ENCODE results near the gene FANCM. TPM values are rescaled to one million over a fixed set of nuclear protein-coding genes. Genes with fewer than 3 reads are reported as not detected.

Gene FANCM
- 1 to 10 TPM; 4.3 to 10.0 (median 8.3) TPM for polyA plus RNA-seq (ENCODE audit: low read depth in 6 of 6)

GRCh38 chr14:45135659-45136395 is at the start of gene FANCM:
Gene FANCM (plus strand): TSS chr14:45135930. CDS start chr14:45136032, 102 bp downstream.
- H3K27me3 Mint-ChIP-seq, result no peaks in the 10 kb centered on the region
- no peaks in the 10 kb centered on the region for H3K9me3 Mint-ChIP-seq
- peaks cover 23 to 46% (median 45%) of the 10 kb centered on the region in 3 donors for H3K4me1 Mint-ChIP-seq
- DNase-seq (peak; percentile 87), ATAC-seq (ENCODE audit: low read depth in 2 of 2) (peak; percentile 38 to 46)
- H3K36me3 Mint-ChIP-seq, result peaks cover 0 to 5% of the 10 kb centered on the region in 2 donors
- H3K4me3 Mint-ChIP-seq, result peak within 1 kb of the TSS; percentile 94 to 100 (median 99)
- peak within 1 kb of the TSS; percentile 91 to 99 (median 96) for H3K27ac Mint-ChIP-seq

GRCh38 chr14:45089813-45090212 is 45.9 kb upstream of the FANCM start:
- no peaks in the 10 kb centered on the region for H3K27me3 Mint-ChIP-seq
- H3K4me1 Mint-ChIP-seq, result peaks cover 44 to 63% (median 59%) of the 10 kb centered on the region in 3 donors
- H3K36me3 Mint-ChIP-seq, result no peaks in the 10 kb centered on the region
- H3K9me3 Mint-ChIP-seq, result no peaks in the 10 kb centered on the region
- H3K4me3 Mint-ChIP-seq, result peak overlapping the region in 1 of 8 donors; percentile 75
- H3K27ac Mint-ChIP-seq, result peak overlapping the region in 2 of 6 donors; percentile 20 to 71
- ATAC-seq (ENCODE audit: low read depth in 2 of 2) (no peak), DNase-seq (no peak)

- Mint-ChIP-seq H3K9me3 (no peaks in the 10 kb centered on the region), H3K27ac (no peak overlapping the region), H3K36me3 (peaks cover 7 to 9% of the 10 kb centered on the region in 2 donors), H3K4me3 (no peak overlapping the region), H3K4me1 (peaks cover 29 to 44% (median 40%) of the 10 kb centered on the region in 3 donors), H3K27me3 (no peaks in the 10 kb centered on the region)
- no peak for DNase-seq
- ATAC-seq (ENCODE audit: low read depth in 2 of 2), result no peak
Observed at GRCh38 chr14:45091710-45092109, 44.0 kb upstream of the FANCM start.

GRCh38 chr14:45094275-45094674 is 41.5 kb upstream of the FANCM start:
- H3K4me1 Mint-ChIP-seq, result peaks cover 15 to 23% (median 16%) of the 10 kb centered on the region in 3 donors

GRCh38 chr14:45095143-45095542 is 40.6 kb upstream of the FANCM start:
- DNase-seq (no peak), ATAC-seq (ENCODE audit: low read depth in 2 of 2) (no peak)
- Mint-ChIP-seq H3K27me3 (no peaks in the 10 kb centered on the region), H3K9me3 (no peaks in the 10 kb centered on the region), H3K4me1 (peaks cover 11 to 14% (median 14%) of the 10 kb centered on the region in 3 donors), H3K27ac (peak overlapping the region in 1 of 6 donors; percentile 34), H3K36me3 (peaks cover 20 to 27% of the 10 kb centered on the region in 2 donors), H3K4me3 (no peak overlapping the region)

More at GRCh38 chr14:45094275-45094674, 41.5 kb upstream of the FANCM start:
- peaks cover 20 to 26% of the 10 kb centered on the region in 2 donors for H3K36me3 Mint-ChIP-seq
- ATAC-seq (ENCODE audit: low read depth in 2 of 2), result no peak
- H3K27ac Mint-ChIP-seq, result no peak overlapping the region
- H3K9me3 Mint-ChIP-seq, result no peaks in the 10 kb centered on the region
- no peaks in the 10 kb centered on the region for H3K27me3 Mint-ChIP-seq
- no peak overlapping the region for H3K4me3 Mint-ChIP-seq
- DNase-seq, result no peak

- Mint-ChIP-seq H3K36me3 (peaks cover 27 to 29% of the 10 kb centered on the region in 2 donors), H3K4me1 (peaks cover 4 to 8% (median 6%) of the 10 kb centered on the region in 3 donors), H3K9me3 (no peaks in the 10 kb centered on the region), H3K27me3 (no peaks in the 10 kb centered on the region), H3K4me3 (no peak overlapping the region), H3K27ac (no peak overlapping the region)
- ATAC-seq (ENCODE audit: low read depth in 2 of 2) (no peak), DNase-seq (no peak)
Observed at GRCh38 chr14:45096218-45096617, 39.5 kb upstream of the FANCM start.

GRCh38 chr14:45103806-45104205 is 31.9 kb upstream of the FANCM start:
- H3K4me1 Mint-ChIP-seq, result peaks cover 0 to 6% (median 3%) of the 10 kb centered on the region in 3 donors
- no peak for DNase-seq
- H3K27me3 Mint-ChIP-seq, result no peaks in the 10 kb centered on the region
- no peak overlapping the region for H3K4me3 Mint-ChIP-seq
- ATAC-seq (ENCODE audit: low read depth in 2 of 2), result no peak
- no peaks in the 10 kb centered on the region for H3K9me3 Mint-ChIP-seq
- no peak overlapping the region for H3K27ac Mint-ChIP-seq
- H3K36me3 Mint-ChIP-seq, result peaks cover 14 to 16% of the 10 kb centered on the region in 2 donors

GRCh38 chr14:45104561-45104960 is 31.2 kb upstream of the FANCM start:
- H3K4me3 Mint-ChIP-seq, result no peak overlapping the region
- DNase-seq (no peak), ATAC-seq (ENCODE audit: low read depth in 2 of 2) (no peak)
- no peaks in the 10 kb centered on the region for H3K27me3 Mint-ChIP-seq
- peaks cover 14 to 16% of the 10 kb centered on the region in 2 donors for H3K36me3 Mint-ChIP-seq
- H3K9me3 Mint-ChIP-seq, result no peaks in the 10 kb centered on the region
- no peak overlapping the region for H3K27ac Mint-ChIP-seq
- peaks cover 0 to 6% (median 0%) of the 10 kb centered on the region in 3 donors for H3K4me1 Mint-ChIP-seq

GRCh38 chr14:45112896-45113781 is 22.6 kb upstream of the FANCM start:
- Mint-ChIP-seq H3K4me3 (no peak overlapping the region), H3K9me3 (no peaks in the 10 kb centered on the region), H3K36me3 (peaks cover 13 to 25% of the 10 kb centered on the region in 2 donors), H3K27ac (peak overlapping the region in 4 of 6 donors; percentile 3 to 72 (median 66)), H3K4me1 (no peaks in the 10 kb centered on the region), H3K27me3 (no peaks in the 10 kb centered on the region)
- no peak for DNase-seq
- ATAC-seq (ENCODE audit: low read depth in 2 of 2), result no peak

- H3K4me1 Mint-ChIP-seq, result no peaks in the 10 kb centered on the region
- no peaks in the 10 kb centered on the region for H3K27me3 Mint-ChIP-seq
- H3K9me3 Mint-ChIP-seq, result no peaks in the 10 kb centered on the region
- peak overlapping the region in 1 of 6 donors; percentile 44 for H3K27ac Mint-ChIP-seq
- no peak for DNase-seq
- no peak for ATAC-seq (ENCODE audit: low read depth in 2 of 2)
- H3K4me3 Mint-ChIP-seq, result no peak overlapping the region
- peaks cover 13 to 17% of the 10 kb centered on the region in 2 donors for H3K36me3 Mint-ChIP-seq
Observed at GRCh38 chr14:45114327-45114726, 21.4 kb upstream of the FANCM start.

- no peaks in the 10 kb centered on the region for H3K4me1 Mint-ChIP-seq
- no peak for ATAC-seq (ENCODE audit: low read depth in 2 of 2)
- peaks cover 3 to 13% of the 10 kb centered on the region in 2 donors for H3K36me3 Mint-ChIP-seq
- no peak overlapping the region for H3K27ac Mint-ChIP-seq
- no peaks in the 10 kb centered on the region for H3K9me3 Mint-ChIP-seq
- no peak overlapping the region for H3K4me3 Mint-ChIP-seq
- DNase-seq, result no peak
- no peaks in the 10 kb centered on the region for H3K27me3 Mint-ChIP-seq
Observed at GRCh38 chr14:45118594-45118993, 17.1 kb upstream of the FANCM start.

- Mint-ChIP-seq H3K9me3 (no peaks in the 10 kb centered on the region), H3K27me3 (no peaks in the 10 kb centered on the region), H3K36me3 (peaks cover 0 to 15% of the 10 kb centered on the region in 2 donors), H3K27ac (no peak overlapping the region), H3K4me1 (no peaks in the 10 kb centered on the region), H3K4me3 (no peak overlapping the region)
- ATAC-seq (ENCODE audit: low read depth in 2 of 2), result no peak
- DNase-seq, result no peak
Observed at GRCh38 chr14:45120096-45120495, 15.6 kb upstream of the FANCM start.

- H3K4me1 Mint-ChIP-seq, result peaks cover 0 to 11% (median 0%) of the 10 kb centered on the region in 3 donors
- H3K4me3 Mint-ChIP-seq, result no peak overlapping the region
- H3K9me3 Mint-ChIP-seq, result no peaks in the 10 kb centered on the region
- no peaks in the 10 kb centered on the region for H3K27me3 Mint-ChIP-seq
- ATAC-seq (ENCODE audit: low read depth in 2 of 2) (no peak), DNase-seq (no peak)
- peaks cover 17 to 20% of the 10 kb centered on the region in 2 donors for H3K36me3 Mint-ChIP-seq
- peak overlapping the region in 1 of 6 donors; percentile 39 for H3K27ac Mint-ChIP-seq
Observed at GRCh38 chr14:45123271-45123670, 12.5 kb upstream of the FANCM start.
